Measurements from ENCODE around the gene FBXW11.

- TF ChIP-seq, protein P1, sequence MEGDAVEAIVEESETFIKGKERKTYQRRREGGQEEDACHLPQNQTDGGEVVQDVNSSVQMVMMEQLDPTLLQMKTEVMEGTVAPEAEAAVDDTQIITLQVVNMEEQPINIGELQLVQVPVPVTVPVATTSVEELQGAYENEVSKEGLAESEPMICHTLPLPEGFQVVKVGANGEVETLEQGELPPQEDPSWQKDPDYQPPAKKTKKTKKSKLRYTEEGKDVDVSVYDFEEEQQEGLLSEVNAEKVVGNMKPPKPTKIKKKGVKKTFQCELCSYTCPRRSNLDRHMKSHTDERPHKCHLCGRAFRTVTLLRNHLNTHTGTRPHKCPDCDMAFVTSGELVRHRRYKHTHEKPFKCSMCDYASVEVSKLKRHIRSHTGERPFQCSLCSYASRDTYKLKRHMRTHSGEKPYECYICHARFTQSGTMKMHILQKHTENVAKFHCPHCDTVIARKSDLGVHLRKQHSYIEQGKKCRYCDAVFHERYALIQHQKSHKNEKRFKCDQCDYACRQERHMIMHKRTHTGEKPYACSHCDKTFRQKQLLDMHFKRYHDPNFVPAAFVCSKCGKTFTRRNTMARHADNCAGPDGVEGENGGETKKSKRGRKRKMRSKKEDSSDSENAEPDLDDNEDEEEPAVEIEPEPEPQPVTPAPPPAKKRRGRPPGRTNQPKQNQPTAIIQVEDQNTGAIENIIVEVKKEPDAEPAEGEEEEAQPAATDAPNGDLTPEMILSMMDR (IDR thresholded peaks at IDR 0.05 in 2 of 3, conservative IDR thresholded peaks at IDR 0.05 in 1 of 3; ENCODE audit: borderline replicate concordance in 1 of 3, insufficient read depth in 1 of 3, low read depth in 2 of 3, low read length in 2 of 3) = no peak
- no peak for TF ChIP-seq SIN3A (IDR thresholded peaks at IDR 0.05; ENCODE audit: low read depth)
- no peak for TF ChIP-seq EZH2 (IDR thresholded peaks at IDR 0.05)
- TF ChIP-seq, protein P2, sequence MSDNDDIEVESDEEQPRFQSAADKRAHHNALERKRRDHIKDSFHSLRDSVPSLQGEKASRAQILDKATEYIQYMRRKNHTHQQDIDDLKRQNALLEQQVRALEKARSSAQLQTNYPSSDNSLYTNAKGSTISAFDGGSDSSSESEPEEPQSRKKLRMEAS (IDR thresholded peaks at IDR 0.05) = no peak
- TF ChIP-seq POLR2AphosphoS5 (IDR thresholded peaks at IDR 0.05; ENCODE audit: low read depth, low read length) = no peak
- TF ChIP-seq TCF7L2 (IDR thresholded peaks at IDR 0.05; ENCODE audit: borderline replicate concordance, extremely low read depth, insufficient read depth, insufficient read length) = no peak
- no peak for TF ChIP-seq ZNF274 (IDR thresholded peaks at IDR 0.05; ENCODE audit: low read depth, low read length)
- no peak for TF ChIP-seq POLR2A (IDR thresholded peaks at IDR 0.05; ENCODE audit: borderline replicate concordance, extremely low read depth, insufficient read depth, insufficient read length)
- TF ChIP-seq REST (IDR thresholded peaks at IDR 0.05; ENCODE audit: low read depth) = no peak
- no peak for TF ChIP-seq RAD21 (IDR thresholded peaks at IDR 0.05; ENCODE audit: low read depth)
- TF ChIP-seq JUND (IDR thresholded peaks at IDR 0.05) = no peak
- no peak for TF ChIP-seq YY1 (IDR thresholded peaks at IDR 0.05; ENCODE audit: extremely low read depth, insufficient replicate concordance, low read depth, low read length)
- TF ChIP-seq CEBPB (IDR thresholded peaks at IDR 0.05; ENCODE audit: low read depth) = no peak
- TF ChIP-seq FOSL1 (IDR thresholded peaks at IDR 0.05; ENCODE audit: low read depth) = no peak
Measured at GRCh38 chr5:171874234-171874633, 132.2 kb downstream of the FBXW11 start.
